Dedifferentiated amniotic fluid mesenchymal stem cell (primary cell): Measurements from ENCODE around the gene PLCL2.
"Not testable (repeated sequence)": the region's sequence is repeated elsewhere in the genome, so short reads cannot be mapped to it uniquely, and the experiment has no call there.

Source experiments
- DNase-seq: peaks from one replicate; pipeline ENCODE4 v3.0.0-alpha.2; 2016; ENCODE audit errors: extremely low spot score

The PLCL2 gene

DNA sequence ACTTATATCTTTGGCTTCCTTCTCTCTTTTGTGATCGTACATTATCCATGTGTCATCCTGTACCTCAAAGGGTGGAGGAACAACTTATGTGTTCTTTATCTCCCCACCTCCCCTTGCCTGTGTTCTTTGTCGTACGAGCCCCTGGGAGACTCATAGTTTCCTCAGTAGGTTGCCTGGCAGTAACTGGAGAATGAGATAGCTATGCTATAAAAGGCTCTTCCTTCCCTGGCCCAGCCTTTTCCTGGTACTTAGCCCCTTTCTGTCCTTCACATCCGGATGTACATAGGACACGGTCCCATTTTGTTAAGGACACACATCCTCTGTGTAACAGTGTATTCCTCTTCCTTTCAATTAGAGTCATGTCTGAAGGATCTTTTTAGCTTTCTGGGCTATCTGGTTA lies 32.1 kb downstream of the PLCL2 start:
- no peak for DNase-seq

DNA sequence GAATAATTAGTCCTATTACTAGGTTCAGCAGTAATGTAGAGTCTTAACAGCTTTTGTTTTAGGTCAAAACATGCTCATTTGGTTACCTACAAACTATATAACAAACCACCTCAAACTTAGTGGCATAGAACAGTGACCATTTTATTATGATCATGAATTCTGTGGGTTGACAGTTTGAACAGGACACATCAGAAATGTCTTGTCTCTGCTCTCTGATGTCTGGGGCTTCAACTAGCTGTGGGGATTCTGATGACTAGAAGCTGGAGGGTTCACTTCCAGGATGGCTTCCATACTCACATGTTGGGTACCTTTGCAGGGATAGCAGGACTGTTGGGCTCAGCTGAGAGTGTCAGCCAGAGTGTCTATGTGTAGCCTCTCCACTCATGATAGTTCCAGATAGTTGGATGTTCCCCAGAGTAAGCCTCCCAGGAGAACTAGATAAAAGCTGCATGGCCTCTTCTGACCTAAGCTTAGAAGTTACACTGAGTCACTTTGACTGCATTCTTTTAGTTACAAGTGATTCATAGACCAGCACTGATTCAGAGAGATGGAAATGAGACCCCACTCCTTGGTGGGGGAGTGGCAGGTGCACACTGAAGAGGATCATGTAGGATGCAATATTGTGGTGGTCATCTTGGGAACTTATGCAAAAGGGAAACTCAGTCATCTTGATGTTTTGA lies 32.6 kb downstream of the PLCL2 start:
- DNase-seq: no peak

DNA sequence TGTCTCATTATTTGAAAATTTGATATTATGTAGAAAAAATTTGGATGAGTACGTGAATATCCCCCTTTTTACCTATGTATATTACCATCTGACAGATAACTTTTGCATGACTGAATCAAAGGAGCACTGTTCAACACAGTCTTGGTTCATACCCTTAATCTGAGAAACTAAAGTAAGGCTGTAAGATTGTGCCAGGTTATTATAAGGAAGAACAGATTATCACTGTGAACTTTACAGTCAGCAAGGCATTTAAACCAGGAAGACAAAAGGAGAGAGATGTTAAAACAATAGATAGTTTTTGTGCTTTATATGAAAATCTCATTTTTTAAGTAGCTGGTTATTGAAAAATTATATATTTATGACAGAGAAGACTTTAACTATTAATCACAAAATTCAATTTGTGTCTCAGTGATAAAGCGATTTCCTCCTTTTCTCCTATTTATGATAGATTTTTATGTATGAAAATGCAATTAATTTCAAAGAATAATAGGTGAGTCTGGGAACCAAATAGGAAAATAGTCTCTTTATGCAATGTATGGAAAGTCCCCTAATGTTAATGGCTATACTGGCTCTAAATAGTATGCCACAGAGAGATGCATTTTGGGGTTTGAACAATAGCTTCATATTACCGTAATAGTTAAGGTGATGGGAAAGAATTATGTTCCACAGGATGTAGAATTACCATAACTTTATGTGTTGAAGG lies 33.4 kb downstream of the PLCL2 start:
- no peak for DNase-seq

DNA sequence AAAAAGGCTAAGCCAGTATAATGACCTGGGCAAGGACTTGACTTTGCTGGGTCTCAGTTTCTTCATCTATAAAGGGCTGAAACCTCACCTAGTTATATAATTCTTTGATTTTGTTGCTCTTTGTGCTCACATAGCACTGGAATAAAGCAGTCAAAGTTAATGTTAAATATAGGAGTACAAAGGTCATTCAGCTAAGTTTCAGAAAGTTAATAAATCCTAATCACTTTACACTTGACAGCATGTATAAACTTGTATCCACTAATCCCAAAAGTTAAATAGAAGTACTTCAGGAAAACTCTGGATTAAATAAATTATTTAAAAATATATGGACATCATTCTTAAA lies 33.9 kb downstream of the PLCL2 start:
- DNase-seq: no peak

DNA sequence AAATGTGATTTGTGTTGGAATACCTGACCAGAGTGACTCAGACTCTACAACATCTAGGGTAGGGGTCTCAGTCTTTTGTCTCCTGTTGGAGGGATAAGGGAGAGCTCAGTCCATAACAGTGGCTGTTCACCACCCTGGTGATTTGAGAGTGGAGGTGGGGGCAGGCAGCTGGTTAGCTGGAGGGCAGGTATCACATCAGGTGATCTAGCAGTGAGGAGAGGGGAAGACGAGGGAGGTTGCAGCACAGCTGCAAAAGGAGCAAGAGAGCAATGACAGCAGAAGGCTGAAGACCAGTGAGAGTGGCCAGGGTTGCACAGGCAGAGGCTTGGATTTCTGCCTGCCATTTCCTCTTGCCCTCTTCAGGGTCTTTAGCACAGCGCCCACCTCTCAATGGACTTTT lies 38.4 kb downstream of the PLCL2 start:
- DNase-seq: no peak

DNA sequence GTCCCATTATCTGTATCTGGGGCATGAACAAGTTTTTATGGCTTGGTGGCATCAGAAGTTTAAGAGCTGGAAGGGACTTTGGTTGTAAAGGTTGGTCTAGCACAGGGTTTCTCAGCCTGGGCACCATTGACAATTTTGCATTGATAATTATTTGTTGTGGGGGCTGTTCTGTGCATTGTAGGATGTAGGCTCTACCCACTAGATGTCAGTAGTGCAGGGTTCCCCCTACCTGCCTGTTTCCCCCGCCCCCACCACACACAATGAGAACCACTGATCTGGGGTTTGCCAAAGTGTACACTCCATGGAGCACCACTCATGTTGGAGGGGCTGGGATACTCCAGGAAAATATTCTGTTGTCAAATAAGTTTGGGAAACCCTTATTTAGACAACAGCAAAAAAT lies 42.7 kb downstream of the PLCL2 start:
- no peak for DNase-seq

DNA sequence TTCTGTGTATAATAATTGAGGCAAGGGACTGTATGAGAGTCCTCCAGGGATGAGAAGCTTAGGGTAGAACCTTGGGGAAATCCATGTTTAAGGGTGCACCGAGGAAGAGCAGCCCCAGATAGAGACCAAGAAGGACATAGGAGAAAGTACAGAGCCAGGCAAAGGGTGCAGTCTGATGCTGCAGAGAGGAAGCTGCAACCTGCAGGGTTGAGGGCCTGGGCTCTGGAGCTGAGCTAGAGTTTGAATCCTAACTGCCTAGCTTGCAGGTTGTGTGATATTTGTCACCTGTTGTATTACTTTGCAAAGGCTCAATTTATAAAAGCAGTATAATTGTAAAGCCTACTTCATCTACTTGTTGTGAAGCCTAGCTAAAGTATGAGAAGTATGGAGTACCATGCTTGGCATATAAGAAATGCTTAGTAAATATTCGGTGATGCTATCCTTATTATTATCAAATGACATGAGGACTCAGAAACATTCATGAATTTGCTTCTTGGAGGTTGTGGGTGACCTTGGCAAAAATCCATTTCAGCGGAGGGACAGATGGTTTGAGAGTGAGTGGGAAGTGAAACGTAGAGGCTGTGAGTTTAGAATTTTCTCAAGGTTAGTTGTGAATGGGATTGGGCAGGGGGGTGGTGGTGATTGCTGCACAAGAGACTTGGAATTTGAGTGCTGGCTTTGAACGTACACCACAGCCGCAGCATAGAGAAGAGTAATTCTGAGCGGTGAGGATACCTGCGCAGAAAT lies 43.8 kb downstream of the PLCL2 start:
- DNase-seq: no peak

DNA sequence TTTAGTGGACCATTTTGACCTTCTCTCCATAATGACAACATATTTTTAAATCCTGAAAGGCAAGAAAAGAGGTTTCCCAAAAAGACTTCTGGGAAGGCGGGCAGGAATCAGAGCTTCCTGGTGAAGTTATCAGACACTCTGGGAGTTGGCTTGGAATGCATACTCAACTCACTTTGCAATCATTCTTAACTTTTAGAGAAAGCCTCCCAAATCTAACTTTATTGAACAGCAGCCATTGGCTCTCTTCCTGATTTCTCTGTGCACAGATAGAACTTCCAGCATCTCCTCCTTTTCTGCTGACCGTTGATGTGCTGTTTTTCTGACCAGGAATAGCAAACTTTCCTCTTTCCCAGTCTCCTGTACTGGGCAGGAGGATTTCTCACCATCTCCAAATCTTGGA lies 44.6 kb downstream of the PLCL2 start:
- no peak for DNase-seq

DNA sequence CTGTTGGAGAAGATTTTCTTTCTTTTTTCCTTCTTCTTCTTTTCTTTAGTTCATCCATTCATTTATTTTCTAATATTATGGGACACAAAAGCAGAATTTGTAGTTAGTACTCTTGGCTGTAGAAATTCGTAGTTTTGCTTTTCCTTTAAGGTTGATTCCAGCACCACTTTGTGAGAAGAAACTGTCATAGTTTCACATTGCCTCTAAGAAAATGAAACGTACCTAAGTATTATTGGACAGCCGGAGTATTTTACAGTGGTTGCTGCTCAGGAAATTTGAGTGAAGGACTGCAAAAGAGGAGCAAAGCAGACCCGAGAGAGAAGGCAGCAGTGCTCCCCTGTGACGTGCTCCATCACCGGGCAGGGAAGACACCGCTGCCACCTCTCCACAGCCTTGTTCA lies 48.1 kb downstream of the PLCL2 start:
- DNase-seq: no peak

DNA sequence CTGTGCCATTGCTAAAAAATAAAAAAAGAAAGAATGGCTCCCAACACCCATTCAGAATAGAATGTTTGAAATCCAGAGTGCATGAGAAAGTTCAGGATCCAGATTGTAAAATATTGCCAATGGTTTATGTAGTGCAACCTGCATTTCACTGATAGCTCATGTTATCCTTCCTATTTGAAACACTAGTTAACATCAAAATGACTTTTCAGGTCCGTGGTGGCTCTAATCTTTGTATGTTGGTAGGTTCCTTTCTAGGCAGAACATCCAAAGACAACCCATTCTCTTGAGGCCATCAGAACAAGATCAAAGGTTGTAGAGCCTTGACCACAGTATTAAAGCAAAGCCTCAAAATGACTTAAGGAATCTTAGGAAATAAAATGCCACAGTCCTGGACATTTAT lies 51.0 kb downstream of the PLCL2 start:
- DNase-seq: no peak

DNA sequence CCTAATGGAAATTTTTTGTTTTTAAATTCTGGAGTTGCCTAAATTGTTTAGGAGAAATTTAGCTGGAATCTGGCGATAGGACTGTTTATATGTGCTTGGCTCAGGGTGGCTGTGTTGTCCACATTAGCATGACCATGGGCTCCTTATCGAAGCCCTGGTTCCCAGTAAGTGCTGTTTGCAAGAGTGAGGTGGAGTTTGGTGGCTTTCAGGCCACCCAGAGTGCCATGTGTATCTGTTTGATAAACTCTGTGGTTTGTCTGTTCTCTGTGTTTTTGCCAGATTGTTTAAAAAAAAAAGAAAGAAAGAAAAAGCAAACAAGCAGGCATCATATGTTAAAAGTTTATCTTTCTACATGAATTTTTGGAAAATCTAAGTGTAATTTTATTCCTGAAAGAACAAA lies 51.5 kb downstream of the PLCL2 start:
- DNase-seq: no peak

DNA sequence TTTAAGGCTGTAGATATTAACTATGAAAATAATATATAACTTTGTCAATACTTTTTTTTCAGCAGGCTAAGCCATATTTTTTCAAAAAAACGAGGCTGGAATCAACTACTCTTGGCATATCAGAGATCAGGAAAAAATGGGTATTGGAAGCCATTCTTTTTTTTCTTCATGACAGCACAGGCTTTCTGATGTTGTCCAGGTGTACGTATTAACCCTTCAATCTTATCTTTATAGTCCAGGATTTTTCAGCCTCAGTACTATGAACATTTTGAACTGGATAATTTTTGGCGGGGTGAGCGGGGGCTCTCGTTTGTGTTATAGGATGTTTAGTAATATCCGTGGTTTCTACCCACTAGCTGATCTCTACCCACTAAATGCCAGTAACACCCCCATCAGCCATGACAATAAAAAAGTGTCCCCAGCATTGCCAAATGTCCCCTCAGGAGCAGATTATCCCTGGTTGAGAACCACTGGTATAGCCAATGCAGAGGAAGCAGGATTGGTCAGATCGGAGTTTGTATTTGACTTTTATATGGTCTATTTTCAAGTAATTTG lies 52.0 kb downstream of the PLCL2 start:
- no peak for DNase-seq

DNA sequence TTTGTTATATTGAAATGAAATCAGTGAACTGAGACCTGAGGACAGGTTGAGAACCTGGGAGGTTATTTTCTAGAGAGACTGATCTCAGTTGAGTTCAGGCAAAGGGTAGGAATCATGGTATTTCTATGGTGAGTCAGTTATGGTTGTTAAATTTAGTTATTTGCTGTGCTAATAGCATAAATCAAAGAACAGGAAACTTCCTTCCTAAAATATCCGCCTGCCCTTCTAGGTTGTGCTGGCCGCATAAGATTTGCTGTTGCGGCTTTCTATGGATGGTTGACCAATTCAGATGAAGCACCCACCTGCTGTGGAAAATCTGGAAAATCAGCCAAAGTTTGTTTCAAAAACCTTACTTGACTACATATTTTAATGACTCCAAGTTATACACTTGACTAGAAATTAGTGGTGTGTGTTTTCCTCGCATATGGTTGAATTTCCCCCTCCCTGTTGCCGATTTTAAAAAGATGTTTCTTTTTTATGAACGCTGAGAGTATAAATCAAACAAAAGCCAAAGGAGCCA lies 52.6 kb downstream of the PLCL2 start:
- DNase-seq: no peak

DNA sequence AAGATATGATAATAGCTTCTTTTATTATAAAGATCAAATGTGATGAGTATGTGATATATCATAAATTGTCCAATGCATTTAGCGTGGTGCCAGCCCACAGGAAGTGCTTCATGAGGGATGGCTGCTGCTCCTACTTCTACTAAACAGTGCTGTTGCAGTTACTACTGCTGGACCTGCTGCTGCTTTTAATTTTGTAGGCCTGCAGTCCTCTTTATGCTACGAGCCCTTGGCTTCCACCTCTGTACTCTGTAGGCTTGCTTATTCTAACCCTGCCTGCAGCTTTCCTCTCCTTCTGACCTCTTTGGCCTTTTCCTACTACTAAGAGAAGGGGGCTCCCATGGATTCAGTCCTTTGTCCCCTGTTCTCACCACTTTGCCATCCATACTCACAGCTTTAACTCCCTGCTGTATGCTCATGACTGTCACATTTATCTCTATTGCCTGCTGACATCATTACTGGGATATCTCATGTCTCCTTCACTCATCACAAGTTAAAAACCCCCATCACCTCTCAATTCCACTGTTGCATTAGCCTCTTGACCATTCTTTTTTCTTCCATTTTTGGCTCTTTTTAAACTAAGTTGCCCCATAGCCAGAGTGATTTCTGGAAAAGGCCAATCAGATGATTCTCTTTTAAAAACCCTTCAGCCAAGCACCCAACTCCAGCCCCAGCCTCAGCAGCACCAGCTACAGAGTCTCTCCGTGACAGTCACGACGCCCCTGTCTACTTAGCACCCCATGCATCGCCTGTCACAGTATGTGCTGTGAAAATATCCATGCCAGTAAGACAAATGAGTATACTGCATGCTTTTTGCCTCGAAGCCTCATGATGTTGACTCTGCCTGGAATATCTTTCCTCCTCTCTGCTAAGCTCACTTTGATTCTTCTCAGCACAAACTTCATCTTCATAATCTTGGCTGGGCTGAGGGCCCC lies 56.3 kb downstream of the PLCL2 start:
- DNase-seq: no peak

DNA sequence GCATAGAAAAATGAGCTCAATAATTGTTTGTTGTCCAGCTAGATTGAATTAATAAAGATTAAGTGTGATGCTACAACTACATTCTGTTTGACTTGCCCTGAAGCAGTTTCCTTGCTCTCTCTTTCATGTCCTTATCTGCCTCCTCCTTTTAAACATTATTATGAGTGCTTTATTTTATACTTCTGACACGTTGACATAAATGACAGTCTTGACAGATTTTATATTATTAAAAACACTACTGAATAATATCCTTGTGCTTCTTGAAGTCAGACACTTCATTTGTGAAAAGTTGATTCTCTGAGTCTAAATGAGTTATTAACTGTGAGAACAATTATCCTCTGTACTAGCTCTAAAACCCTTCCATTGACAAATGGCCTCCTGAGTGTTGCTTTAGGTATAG lies 58.2 kb downstream of the PLCL2 start:
- DNase-seq: no peak

DNA sequence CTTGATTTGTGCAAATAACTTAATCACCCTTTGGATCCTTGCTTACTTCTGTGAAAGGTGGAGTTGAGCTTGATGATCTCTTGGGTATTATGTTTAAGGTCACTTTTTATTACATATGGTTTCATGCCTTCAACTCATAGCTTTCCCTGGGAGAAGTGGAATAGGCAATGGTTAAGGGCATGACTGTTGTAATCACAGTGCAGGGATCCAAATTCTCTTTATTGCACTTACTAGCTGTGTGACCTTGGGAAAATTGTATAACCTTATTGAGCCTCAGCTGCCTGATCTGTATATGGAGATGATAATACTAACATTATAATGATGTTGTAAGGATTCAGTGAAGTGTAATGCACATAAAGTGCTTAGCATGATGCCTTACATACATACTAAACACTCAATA lies 59.1 kb downstream of the PLCL2 start:
- DNase-seq: no peak

DNA sequence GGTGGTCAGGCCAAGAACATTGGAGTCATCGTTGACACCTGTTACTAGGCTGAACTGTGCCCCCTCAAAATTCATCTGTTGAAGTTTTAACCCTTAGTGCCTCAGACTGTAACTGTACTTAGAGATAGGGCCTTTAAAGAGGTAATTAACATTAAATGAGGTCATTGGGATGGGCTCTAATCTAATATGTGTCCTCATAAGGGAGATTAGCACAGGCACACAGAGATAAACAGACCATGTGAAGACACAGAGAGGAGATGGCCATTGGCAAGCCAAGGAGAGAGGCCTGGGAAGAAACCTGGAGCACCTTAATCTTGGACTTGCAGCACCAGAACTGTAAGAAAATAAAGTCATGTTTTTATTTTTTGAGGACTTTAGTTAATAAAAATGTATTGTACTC lies 59.6 kb downstream of the PLCL2 start:
- DNase-seq: no peak

DNA sequence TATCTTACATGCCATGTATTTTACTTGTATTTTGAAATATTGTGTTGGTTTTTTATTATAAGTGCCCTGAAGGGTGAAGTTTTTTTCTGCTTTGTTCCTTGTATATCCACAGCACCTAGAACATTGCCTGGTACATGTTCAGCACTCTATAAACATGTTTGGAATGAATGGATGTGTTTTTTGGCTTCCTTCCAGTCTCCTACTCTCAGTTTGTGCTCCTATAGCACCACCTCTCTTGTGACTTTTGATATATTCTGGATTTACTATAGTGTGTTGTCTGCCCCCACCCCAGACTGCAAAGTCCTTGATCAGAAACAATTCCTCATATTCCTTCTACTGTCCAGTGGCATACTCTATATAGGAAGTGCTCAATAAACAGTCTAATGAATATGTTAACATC lies 60.6 kb downstream of the PLCL2 start:
- DNase-seq: no peak

DNA sequence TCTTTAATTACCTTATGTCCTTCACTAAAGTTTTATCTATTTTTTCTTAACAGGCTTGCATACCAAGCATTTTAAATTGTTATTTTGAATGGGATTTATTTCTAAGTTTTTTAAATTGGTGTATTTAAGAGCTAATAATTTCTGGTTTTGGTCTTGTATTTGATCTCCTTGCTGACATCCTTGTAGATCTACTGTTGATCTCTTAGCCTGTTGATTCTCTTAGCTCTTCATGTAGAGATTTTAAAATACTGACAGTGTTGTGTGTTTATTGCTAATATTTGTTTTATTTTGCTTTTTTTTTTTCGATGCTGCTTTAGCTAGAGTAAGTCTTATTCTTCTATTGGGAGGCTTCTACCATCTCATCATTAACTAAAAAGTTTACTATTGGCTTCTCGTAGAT lies 65.5 kb downstream of the PLCL2 start:
- DNase-seq: no peak

DNA sequence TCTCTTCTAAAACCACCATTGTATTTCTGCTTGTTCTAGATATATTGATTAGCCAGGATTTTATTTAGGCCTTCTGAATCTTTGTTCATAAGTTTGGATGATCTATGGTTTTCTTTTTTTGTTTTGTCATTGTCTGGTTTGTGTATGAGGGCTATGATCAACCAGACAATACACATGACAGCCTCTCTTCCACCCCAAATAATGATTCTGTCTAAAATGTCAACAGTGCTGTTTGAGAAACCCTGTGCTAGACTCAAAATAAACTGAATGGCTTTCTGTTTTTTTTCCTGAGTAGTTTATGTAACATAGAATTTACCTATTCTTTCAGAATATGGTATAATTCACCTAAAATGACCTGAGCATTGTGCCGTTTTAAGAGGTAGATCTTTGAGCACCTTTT lies 66.1 kb downstream of the PLCL2 start:
- no peak for DNase-seq

DNA sequence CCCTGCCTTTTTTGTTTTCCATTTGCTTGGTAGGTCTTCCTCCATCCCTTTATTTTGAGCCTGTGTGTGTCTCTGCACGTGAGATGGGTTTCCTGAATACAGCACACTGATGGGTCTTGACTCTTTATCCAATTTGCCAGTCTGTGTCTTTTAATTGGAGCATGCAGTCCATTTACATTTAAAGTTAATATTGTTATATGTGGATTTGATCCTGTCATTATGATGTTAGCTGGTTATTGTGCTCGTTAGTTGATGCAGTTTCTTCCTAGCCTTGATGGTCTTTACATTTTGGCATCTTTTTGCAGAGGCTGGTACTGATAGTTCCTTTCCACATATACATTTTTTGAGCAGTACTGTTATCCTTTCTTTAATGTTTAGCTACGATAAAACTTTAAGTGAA lies 73.1 kb downstream of the PLCL2 start:
- DNase-seq: not testable (repeated sequence)

DNA sequence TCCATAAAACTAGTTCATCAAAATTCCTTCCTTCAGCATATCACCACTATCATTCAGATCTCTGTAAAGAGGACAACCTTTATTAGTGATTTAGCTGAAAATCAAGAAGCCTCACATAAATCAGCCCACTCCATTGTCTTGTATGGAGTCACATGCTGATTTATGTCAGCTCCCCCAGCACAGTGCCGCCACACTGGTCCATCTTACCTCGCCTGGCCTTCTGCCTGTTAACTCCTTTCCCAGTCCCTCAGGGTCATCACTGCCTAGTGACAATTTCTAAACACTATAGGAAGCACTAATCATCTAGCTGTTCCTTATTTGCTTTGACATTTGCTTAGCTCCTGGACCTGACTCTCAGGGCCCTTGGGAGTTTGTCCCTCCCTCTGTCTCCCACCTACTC lies 75.4 kb downstream of the PLCL2 start:
- no peak for DNase-seq
